Gastroesophageal sphincter (tissue), 4 donors: ENCODE data around the gene MTCH2. TPM values are rescaled to one million over a fixed set of nuclear protein-coding genes. Genes with fewer than 3 reads are reported as not detected.

Experiments used
- ATAC-seq: fragments of 150-250 bp; one replicate; pipeline ENCODE4 v1.9.1; 2016; ENCODE audit warnings: mild to moderate bottlenecking, moderate library complexity
- H3K27ac ChIP-seq, 4 donors: fragments of 200-600 bp; sonication (generic) in 3 of 4; 1 replicate in 3 of 4; 2 replicates in 1 of 4; pipeline ENCODE4 v1.5.1; 2016 to 2019
- H3K27me3 ChIP-seq: fragments of 200-600 bp; sonication (generic); one replicate; pipeline ENCODE4 v1.5.1; 2019
- H3K36me3 ChIP-seq, 2 donors: fragments of 200-600 bp; sonication (generic); one replicate each; pipeline ENCODE4 v1.5.1; 2019; ENCODE audit warnings: control low read depth in 1 of 2
- H3K4me1 ChIP-seq, 3 donors: fragments of 200-600 bp; sonication (generic); 1 replicate in 2 of 3; 2 replicates in 1 of 3; pipeline ENCODE4 v1.5.1; 2016 to 2019; ENCODE audit warnings: control low read depth in 2 of 3
- H3K4me3 ChIP-seq, 2 donors: fragments of 200-600 bp; sonication (generic); one replicate each; pipeline ENCODE4 v1.5.1; 2019; ENCODE audit warnings: mild to moderate bottlenecking in 1 of 2, moderate library complexity in 1 of 2
- H3K9me3 ChIP-seq, 3 donors: fragments of 200-600 bp; sonication (generic); one replicate each; pipeline ENCODE4 v1.5.1; 2017 to 2019; ENCODE audit warnings: control low read depth in 2 of 3
- CTCF ChIP-seq, 4 experiments: fragments of 200-600 bp in 2 of 4; fragments of 450-650 bp in 2 of 4; sonication (generic) in 1 of 4; IDR thresholded peaks; one replicate each; pipeline ENCODE4 v1.5.1; 2017 to 2019; ENCODE audit warnings: antibody characterized with exemption in 4 of 4, mild to moderate bottlenecking in 2 of 4, moderate library complexity in 2 of 4
- EP300 ChIP-seq: sonication (generic); formaldehyde crosslinking; IDR thresholded peaks from one replicate; pipeline ENCODE4 v1.6.1; 2017; ENCODE audit warnings: antibody characterized with exemption, mild to moderate bottlenecking
- POLR2A ChIP-seq, 2 donors: fragments of 450-650 bp; IDR thresholded peaks; one replicate each; pipeline ENCODE4 v1.6.1; 2017; ENCODE audit warnings: antibody characterized with exemption in 2 of 2, mild to moderate bottlenecking in 2 of 2, moderate library complexity in 1 of 2
- POLR2AphosphoS5 ChIP-seq: sonication (generic); formaldehyde crosslinking; IDR thresholded peaks from one replicate; pipeline ENCODE4 v1.6.1; 2017; ENCODE audit warnings: antibody characterized with exemption
- WGBS, 2 donors: methylation state at CpG; one replicate each; pipeline ENCODE4 v1.1.5; 2018; ENCODE audit warnings: low coverage in 1 of 2; 5-methylcytosine and 5-hydroxymethylcytosine counted together
- total RNA-seq, 4 donors: library from RNA; depleted of rRNA; stranded (reverse); fragments of >200 nt; gene quantifications; one replicate each; pipeline ENCODE4 v1.1.0, GENCODE V29; 2016

Gene MTCH2
- total RNA-seq, 4 donors from 2014 or later, result 34.5 to 66.2 (median 40.0) TPM

- peak within 1 kb of the TSS; percentile 54 to 93 for H3K4me3 ChIP-seq
- H3K9me3 ChIP-seq, result no peaks in the 10 kb centered on the region
- H3K27me3 ChIP-seq, result no peaks in the 10 kb centered on the region
- TF ChIP-seq POLR2A (IDR thresholded peaks at IDR 0.05) (peak; percentile 24 to 49), EP300 (no peak), CTCF (IDR thresholded peaks at IDR 0.05) (peak in 1 of 4 experiments; percentile 17), POLR2AphosphoS5 (peak; percentile 88)
- peaks cover 5 to 38% (median 17%) of the 10 kb centered on the region in 3 donors for H3K4me1 ChIP-seq
- peak; percentile 94 for ATAC-seq
- H3K27ac ChIP-seq, result peak within 1 kb of the TSS; percentile 19 to 90 (median 89)
- H3K36me3 ChIP-seq, result peaks cover 0 to 72% of the 10 kb centered on the region in 2 donors
- WGBS, 2 donors, result 0% methylated on average over 5 to 17 of the region's 72 CpGs
Measured at GRCh38 chr11:47578524-47579494, 63.5 kb downstream of the MTCH2 start, which contains the start of the genes KBTBD4 and NDUFS3. Gene KBTBD4, minus strand, starts transcription at chr11:47578970. Its CDS starts 19 bp downstream, at chr11:47578951. Gene NDUFS3, plus strand, starts transcription at chr11:47579074. Its CDS starts 18 bp downstream, at chr11:47579092.

GRCh38 chr11:47577460-47578041 lies 64.8 kb downstream of the MTCH2 start:
- 28 to 59% methylated on average over 2 to 4 of the region's 13 CpGs for WGBS, 2 donors
- TF ChIP-seq POLR2A (IDR thresholded peaks at IDR 0.05), result no peak
- no peak for TF ChIP-seq CTCF (IDR thresholded peaks at IDR 0.05)
- TF ChIP-seq POLR2AphosphoS5, result no peak
- no peak for TF ChIP-seq EP300
- Histone ChIP-seq H3K27ac (peak overlapping the region in 3 of 4 donors; percentile 89 to 90 (median 89)), H3K27me3 (no peaks in the 10 kb centered on the region), H3K9me3 (no peaks in the 10 kb centered on the region), H3K4me3 (peak overlapping the region in 1 of 2 donors; percentile 93), H3K36me3 (peaks cover 0 to 72% of the 10 kb centered on the region in 2 donors), H3K4me1 (peaks cover 5 to 49% (median 22%) of the 10 kb centered on the region in 3 donors)
- ATAC-seq, result no peak

GRCh38 chr11:47573321-47573720 lies 69.0 kb downstream of the MTCH2 start:
- 37% methylated on average over 2 of the region's 11 CpGs; no CpG with 5 or more reads in 1 of the 2 donors for WGBS, 2 donors
- Histone ChIP-seq H3K27me3 (no peaks in the 10 kb centered on the region), H3K4me1 (peaks cover 3 to 36% (median 18%) of the 10 kb centered on the region in 3 donors), H3K27ac (no peak overlapping the region), H3K4me3 (no peak overlapping the region), H3K9me3 (no peaks in the 10 kb centered on the region), H3K36me3 (peaks cover 0 to 90% of the 10 kb centered on the region in 2 donors)
- TF ChIP-seq POLR2A (IDR thresholded peaks at IDR 0.05), result no peak
- TF ChIP-seq POLR2AphosphoS5, result no peak
- TF ChIP-seq EP300, result no peak
- no peak for TF ChIP-seq CTCF (IDR thresholded peaks at IDR 0.05)
- no peak for ATAC-seq

- H3K9me3 ChIP-seq, result no peaks in the 10 kb centered on the region
- no peak overlapping the region for H3K27ac ChIP-seq
- H3K4me1 ChIP-seq, result peaks cover under 1 to 31% (median 14%) of the 10 kb centered on the region in 3 donors
- no peaks in the 10 kb centered on the region for H3K27me3 ChIP-seq
- 71% methylated on average over 1 of the region's 8 CpGs; no CpG with 5 or more reads in 1 of the 2 donors for WGBS, 2 donors
- peaks cover 0 to 94% of the 10 kb centered on the region in 2 donors for H3K36me3 ChIP-seq
- no peak for ATAC-seq
- TF ChIP-seq POLR2AphosphoS5 (no peak), EP300 (no peak), CTCF (IDR thresholded peaks at IDR 0.05) (no peak), POLR2A (IDR thresholded peaks at IDR 0.05) (no peak)
- no peak overlapping the region for H3K4me3 ChIP-seq
Measured at GRCh38 chr11:47572715-47573255, 69.6 kb downstream of the MTCH2 start.
